M059J (cell line): Measurements from ENCODE around the gene PEX1. TPM values are rescaled to one million over a fixed set of nuclear protein-coding genes. Genes with fewer than 3 reads are reported as not detected.
"Not testable (repeated sequence)": the region's sequence is repeated elsewhere in the genome, so short reads cannot be mapped to it uniquely, and the experiment has no call there.

Experiments
- DNase-seq: peaks from one replicate; pipeline ENCODE4 v3.0.0-alpha.2; 2012; ENCODE audit warnings: low read depth
- total RNA-seq: library from RNA; depleted of rRNA; stranded (reverse); fragments of >200 nt; shearing (Covaris generic); gene quantifications from 2 replicates; pipeline ENCODE4 v1.2.3, GENCODE V29; 2014; rRNA removed

The PEX1 gene
- total RNA-seq, result 11.0 and 11.2 TPM in 2 replicates

GRCh38 chr7:92528188-92528957, at the start of gene PEX1, which contains the start of gene RBM48:
TSS of gene PEX1 (minus strand) at chr7:92528520. CDS start at chr7:92528435, 85 bp downstream.
TSS of gene RBM48 (plus strand) at chr7:92528795. CDS start at chr7:92528814, 19 bp downstream.
- peak; percentile 99 for DNase-seq

GRCh38 chr7:92576296-92576695, 48.0 kb upstream of the PEX1 start:
- no peak for DNase-seq

GRCh38 chr7:92569137-92569536, 40.8 kb upstream of the PEX1 start:
- no peak for DNase-seq

GRCh38 chr7:92567460-92567859, 39.1 kb upstream of the PEX1 start:
- no peak for DNase-seq

GRCh38 chr7:92563345-92563744, 35.0 kb upstream of the PEX1 start:
- DNase-seq, result no peak

- DNase-seq, result no peak
These were observed 32.3 kb upstream of the PEX1 start for GRCh38 chr7:92560602-92561001.

- peak; percentile 10 for DNase-seq
These were observed 29.6 kb upstream of the PEX1 start for GRCh38 chr7:92557808-92558362.

GRCh38 chr7:92557249-92557648, 28.9 kb upstream of the PEX1 start:
- DNase-seq, result no peak

GRCh38 chr7:92550194-92550593, 21.9 kb upstream of the PEX1 start:
- DNase-seq, result no peak

- peak; percentile 61 for DNase-seq
These were observed 19.3 kb upstream of the PEX1 start for GRCh38 chr7:92547579-92547978.

- DNase-seq, result no peak
These were observed 18.7 kb upstream of the PEX1 start for GRCh38 chr7:92546856-92547497.

- DNase-seq, result not testable (repeated sequence)
These were observed 16.8 kb upstream of the PEX1 start for GRCh38 chr7:92545116-92545515.

- not testable (repeated sequence) for DNase-seq
These were observed 15.2 kb upstream of the PEX1 start for GRCh38 chr7:92543542-92543941.

- no peak for DNase-seq
These were observed 6.3 kb upstream of the PEX1 start for GRCh38 chr7:92534572-92534971.

- DNase-seq, result no peak
These were observed 591 bp upstream of the PEX1 start for GRCh38 chr7:92528958-92529264.

- DNase-seq, result peak; percentile 72
These were observed 776 bp downstream of the PEX1 start for GRCh38 chr7:92527300-92528187.

GRCh38 chr7:92523110-92523509, 5.2 kb downstream of the PEX1 start:
- no peak for DNase-seq

- DNase-seq, result no peak
These were observed 8.3 kb downstream of the PEX1 start for GRCh38 chr7:92520024-92520423.

- DNase-seq, result peak; percentile 24
These were observed 10.7 kb downstream of the PEX1 start for GRCh38 chr7:92517631-92518030.

GRCh38 chr7:92513167-92513902, 15.0 kb downstream of the PEX1 start:
- no peak for DNase-seq

GRCh38 chr7:92508946-92509345, 19.4 kb downstream of the PEX1 start:
- no peak for DNase-seq
